ENCODE data around the gene PAM16.
"Not testable (repeated sequence)": the region's sequence is repeated elsewhere in the genome, so short reads cannot be mapped to it uniquely, and the experiment has no call there.

The PAM16 gene

GRCh38 chr16:4350787-4351659 is at the start of gene PAM16:
PAM16 (minus strand) TSS chr16:4351321; CDS start chr16:4351234, 87 bp downstream.
- peak; percentile 97 to 98 for DNase-seq (ENCODE audit: low read depth in 2 of 2)

DNA sequence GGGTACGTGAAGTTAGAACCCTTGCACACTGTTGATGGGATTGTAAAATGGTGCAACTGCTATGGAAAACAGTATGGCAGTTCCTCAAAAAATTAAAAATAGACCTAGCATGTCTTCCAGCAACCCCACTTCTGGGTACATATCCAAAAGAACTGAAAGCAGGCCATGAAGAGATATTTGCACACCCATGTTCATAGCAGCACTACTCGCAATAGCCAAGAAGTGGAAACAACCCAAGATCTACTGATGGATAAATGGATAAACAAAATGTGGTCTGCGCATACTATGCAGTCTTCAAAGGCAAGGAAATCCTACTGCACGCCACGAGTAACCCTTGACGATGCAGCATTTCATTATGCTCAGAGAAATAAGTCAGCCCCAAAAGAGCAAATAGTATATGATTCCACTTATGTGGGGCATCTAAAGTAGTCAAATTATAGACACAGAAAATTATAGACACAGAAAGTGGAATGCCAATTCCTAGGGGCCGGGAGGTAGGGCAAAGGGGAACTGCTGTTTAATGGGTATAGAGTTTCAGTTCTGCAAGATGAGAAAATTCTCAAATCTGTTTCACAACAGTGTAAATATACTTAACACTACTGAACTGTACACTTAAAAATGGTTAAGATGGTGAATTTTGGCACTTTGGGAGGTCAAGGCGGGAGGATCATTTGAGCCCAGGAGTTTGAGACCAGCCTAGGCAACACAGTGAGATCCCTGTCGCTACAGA is 48.0 kb upstream of the PAM16 start:
- DNase-seq (ENCODE audit: low read depth in 2 of 2) = no peak

DNA sequence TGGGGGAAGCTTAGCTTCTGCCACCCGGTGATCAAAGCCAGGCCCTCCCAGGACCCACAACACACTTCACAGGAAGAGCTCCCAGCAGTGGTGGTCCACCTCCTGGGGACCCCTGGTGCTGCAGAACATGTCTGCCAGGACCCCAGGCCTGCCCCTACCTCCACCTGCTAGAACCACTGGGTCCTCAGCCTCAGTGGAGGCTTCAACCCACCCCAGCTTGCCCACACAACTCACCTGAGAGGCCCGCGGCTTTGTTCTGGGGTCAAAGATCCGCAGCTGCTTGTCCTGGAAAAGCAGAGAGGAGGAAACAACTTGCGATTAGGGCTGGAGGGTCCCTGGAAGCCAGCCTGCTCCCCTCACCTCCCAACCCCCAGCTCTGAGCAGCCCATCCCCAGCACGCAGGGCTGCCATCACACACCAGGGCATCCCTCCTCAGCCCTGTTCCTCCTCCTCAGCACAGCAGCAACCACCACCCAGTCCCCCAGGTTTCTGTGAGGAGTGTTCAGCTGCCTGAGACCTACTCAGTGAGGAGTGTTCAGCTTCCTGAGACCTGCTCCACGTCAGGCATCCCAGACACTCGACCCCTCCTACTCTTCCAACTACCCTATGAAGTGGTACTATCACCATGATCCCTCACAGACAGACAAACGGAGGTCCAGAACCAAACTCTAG is 44.1 kb upstream of the PAM16 start:
- DNase-seq (ENCODE audit: low read depth in 2 of 2) = no peak

DNA sequence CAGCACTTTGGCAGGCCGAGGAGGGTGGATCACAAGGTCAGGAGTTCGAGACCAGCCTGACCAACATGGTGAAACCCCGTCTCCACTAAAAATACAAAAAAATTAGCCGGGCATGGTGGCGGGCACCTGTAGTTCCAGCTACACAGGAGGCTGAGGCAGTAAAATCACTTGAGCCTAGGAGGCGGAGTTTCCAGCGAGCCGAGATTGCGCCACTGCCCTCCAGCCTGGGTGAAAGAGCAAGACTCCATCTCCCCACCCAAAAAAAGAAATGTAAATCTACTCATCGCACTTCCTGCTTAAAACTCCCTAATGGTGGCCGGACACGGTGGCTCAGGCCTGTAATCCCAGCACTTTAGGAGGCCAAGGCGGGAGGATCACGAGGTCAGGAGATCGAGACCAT is 42.7 kb upstream of the PAM16 start:
- DNase-seq (ENCODE audit: low read depth in 2 of 2) = not testable (repeated sequence)

- DNase-seq (ENCODE audit: low read depth in 2 of 2) = no peak
Measured at GRCh38 chr16:4393240-4393600, 42.1 kb upstream of the PAM16 start.

GRCh38 chr16:4392382-4393239 is 41.5 kb upstream of the PAM16 start:
- DNase-seq (ENCODE audit: low read depth in 2 of 2) = no peak

DNA sequence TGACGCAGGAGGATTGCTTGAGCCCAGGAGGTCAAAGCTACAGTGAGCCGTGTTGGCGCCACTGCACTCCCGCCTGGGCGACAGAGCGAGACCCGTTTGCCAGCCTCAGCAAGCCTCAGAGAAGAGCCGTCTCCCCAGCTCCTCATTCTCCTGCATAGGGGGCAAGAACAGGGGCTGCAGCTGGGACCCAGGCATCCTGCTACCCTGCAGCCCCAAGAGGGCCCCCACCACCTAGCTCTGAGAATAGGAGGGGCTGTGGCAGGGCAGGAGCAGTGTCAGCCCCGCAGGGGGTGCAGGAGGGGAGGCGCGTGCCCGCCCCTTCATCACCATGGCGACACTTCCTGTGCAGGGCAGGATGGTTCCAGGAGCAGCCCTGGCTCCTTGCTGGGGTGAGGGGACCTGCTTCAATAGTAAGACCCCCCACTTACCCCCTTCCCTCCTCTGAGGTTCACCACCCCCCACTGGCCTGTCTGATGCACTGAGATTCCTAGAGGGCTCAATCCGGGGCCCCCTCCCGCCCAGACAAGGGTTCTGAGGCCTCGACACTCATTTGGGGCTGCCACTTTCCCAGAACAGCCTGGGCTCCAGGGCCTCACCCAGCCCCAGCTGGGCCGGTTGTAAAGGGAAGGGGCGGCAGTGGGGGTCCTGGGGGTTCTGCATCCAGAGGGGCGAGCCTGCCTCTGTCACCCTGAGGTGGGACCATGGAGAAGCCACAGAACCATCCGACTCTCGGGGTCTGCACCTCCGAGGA is 40.7 kb upstream of the PAM16 start:
- no peak for DNase-seq (ENCODE audit: low read depth in 2 of 2)

DNA sequence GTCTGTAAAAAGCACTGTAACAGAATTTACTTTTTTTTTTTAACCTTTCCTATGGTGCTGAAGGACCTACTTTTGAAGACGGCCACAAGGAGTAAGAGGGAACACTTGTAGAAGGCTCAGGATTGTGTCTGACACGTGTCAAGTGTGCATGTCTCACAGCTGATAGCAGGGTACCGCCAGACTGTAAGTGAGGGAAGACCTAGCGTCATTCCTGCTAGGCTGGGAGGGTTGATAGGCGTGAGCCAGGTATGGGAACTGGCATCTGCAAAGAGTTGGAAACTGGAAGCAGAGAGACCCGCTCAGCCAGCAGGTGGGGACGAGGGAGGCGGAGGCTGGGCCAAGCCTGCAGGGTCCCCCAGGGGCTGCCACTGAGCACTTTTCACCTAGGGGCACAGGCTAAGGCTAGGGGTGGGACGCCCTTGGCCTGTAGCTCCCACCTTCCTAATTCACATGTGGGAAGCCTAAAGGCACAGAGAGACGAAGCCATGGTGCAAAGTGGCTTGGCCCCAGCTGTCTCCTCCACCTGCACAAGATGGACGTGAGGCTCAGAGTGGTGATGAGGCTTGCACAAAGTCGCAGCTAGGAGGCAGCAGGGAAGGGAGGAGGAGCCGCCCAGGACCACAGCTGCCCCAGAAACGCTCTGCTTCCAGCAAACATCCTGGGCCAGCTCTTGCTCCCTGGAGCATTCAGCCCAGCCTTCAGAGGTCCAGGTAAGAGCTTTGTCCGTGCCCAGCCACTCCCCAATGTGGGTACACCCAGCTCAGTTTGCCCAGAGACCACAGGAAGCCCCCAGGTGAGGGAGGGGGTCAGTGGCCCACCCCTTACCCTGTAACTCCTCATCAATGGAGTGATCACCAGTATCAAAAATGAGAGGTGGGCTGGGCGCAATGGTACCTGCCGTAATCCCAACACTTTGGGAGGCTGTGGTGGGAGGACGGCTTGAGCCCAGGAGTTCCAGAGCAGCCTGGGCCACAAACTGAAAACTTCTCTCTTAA is 39.4 kb upstream of the PAM16 start:
- no peak for DNase-seq (ENCODE audit: low read depth in 2 of 2)

- DNase-seq (ENCODE audit: low read depth in 2 of 2) = no peak
Measured at GRCh38 chr16:4389051-4389955, 38.2 kb upstream of the PAM16 start.

DNA sequence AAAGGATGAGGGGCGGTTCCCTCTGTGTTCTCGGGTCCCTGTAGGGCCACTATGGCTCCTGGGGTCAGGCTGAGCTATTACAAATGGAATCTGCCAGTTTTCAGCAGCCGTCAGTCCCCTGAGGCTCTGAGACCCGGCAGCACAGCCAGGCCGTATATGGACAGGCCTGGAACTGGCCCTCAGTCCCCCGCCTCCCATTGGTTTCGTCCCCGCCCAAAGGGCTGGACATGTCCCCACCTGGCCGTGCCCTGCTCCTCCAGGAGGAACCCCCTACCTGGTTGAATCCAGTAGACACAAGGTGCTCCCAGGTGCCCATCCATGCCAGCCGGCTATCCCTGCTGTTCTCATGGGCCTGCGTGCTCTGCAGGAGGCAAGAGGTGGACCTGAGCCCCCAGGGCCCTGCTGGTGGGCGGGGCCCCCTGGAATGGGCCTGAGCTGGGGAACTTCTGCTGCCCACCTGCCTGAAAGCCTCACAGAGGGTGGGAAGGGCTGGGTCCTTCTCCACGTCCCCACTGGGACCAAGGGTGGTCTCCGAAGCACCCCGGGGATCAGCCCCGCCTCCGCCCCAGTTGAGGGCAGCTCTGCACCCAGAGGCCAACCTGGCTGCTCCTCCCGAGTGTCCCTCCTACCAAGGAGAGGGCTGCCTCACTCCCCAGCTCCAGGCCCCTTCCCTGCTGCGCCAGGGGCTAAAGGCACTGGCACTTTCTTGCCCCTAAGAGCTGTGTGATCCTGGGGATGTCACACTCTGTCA is 37.3 kb upstream of the PAM16 start:
- no peak for DNase-seq (ENCODE audit: low read depth in 2 of 2)

GRCh38 chr16:4387781-4388180 is 36.7 kb upstream of the PAM16 start:
- no peak for DNase-seq (ENCODE audit: low read depth in 2 of 2)

DNA sequence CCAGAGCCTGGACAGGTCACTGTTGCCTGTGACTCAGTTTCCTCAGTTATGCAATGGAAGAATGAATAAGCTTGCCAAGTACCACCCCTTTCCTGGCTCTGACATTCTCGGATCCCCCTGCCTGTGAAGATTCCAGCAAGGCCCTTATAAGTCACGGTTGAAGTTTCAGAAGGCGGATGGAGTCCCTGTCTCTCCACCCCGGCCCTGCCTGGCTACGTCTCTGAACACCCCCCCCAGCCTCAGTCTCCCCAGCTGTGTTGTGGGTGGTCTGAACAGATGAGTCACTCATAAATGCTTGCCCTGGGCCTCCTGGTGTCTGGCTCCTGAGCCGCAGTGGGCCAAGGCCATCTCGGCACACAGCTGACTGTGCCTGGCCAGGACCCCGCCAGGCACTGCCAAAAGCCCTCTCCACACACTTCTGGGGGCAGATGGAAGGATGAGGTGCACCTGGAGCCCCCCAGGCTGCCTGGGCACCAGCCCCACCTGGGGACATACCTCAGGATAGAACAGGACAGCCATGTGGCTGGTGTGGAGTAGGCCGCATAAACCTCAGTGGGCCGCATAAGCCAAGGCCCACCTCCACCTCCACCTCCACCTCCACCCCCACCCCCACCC is 35.9 kb upstream of the PAM16 start:
- no peak for DNase-seq (ENCODE audit: low read depth in 2 of 2)

- no peak for DNase-seq (ENCODE audit: low read depth in 2 of 2)
Measured at GRCh38 chr16:4386451-4386805, 35.3 kb upstream of the PAM16 start.

GRCh38 chr16:4385789-4386450 is 34.8 kb upstream of the PAM16 start:
- no peak for DNase-seq (ENCODE audit: low read depth in 2 of 2)

DNA sequence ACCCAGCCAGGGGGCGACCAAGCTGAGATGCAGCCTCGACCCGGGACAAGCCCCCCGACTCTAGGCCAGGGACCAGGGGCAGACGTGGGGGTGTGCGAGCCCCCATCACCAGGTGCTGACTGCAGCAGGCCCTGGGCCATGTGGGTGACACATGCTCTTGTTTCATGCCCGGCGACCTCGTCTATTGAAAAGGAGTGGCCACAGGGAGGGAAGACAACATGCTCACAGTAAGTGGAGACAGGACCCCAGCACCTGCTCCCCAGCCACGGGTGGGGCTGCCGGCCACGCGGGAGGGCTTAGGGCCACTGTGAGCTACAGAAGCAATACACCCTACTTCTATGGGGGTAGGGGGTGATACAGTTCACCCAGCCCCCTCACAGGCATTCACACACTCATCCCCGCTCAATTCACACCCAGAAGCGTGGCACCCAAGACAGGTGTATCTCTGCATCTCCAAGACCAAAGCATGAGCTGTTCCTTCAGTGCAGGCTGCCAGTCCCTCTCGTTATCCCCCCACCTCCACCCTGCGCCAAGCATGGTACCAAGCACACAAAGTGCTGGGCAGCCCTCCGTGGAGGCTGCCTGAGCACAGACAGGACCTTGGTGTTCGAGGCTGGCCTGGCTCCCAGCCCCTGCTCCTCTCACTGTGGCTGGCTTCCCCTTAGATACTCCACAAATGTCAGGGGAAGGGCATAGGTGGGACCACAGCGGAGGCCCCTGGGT is 34.1 kb upstream of the PAM16 start:
- DNase-seq (ENCODE audit: low read depth in 2 of 2) = no peak

DNA sequence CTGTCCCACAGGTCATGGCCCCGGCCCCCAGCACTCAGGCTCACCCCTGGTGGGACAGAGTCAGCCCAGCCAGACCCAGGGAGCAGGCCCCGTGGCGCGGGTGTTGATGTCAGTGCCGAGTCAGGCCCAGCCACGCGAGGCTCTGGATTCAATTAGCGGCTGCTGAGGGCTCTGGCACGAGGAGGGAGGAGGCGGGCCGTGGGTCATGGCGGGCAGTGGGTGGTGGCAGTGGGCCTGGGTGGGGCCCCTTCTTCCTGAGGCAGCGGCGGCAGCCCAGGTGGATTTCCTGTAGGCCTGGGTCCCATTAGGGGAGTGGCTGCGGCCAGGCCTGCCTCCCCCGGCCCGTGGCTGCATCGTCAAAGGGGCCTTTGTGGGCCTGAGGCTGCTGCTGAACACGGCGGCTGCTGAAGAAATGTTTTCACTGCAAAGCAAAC is 33.4 kb upstream of the PAM16 start:
- DNase-seq (ENCODE audit: low read depth in 2 of 2) = no peak

Measured in stimulated activated CD8-positive, alpha-beta memory T cell treated with anti-CD3 and anti-CD28 coated beads, Interleukin-7, amount 100 ng/mL, for 1 hour (primary cell).